GM19324 (cell line): ENCODE measurements around the gene HIPK3.

Experiments used
- ATAC-seq: cut with Tn5 transposase; IDR thresholded peaks from one replicate; pipeline ENCODE4 v1.9.1; 2021; ENCODE audit warnings: mild to moderate bottlenecking, moderate library complexity; ENCODE audit not compliant: unreplicated experiment, low FRiP score

Gene HIPK3

DNA sequence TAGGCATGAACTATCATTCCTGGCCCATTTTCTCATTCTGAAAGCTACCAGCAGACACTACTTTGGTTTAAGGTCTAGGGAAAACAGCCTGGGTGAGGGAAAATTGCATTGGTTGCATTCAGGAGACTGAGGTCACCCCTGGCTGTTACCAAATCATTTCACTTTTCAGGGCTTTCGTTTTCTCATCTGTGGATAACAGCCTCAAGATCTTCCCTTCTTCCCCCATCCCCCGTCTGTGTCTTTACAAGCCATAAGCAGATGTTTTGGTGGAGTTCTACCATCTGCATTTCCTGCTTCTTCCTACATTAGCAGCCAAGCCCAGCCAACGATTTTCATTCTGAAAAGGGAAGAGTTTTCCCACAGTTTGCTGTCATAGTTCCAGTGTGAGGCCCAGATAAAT, 130.4 kb downstream of the HIPK3 start:
- ATAC-seq, result no peak

DNA sequence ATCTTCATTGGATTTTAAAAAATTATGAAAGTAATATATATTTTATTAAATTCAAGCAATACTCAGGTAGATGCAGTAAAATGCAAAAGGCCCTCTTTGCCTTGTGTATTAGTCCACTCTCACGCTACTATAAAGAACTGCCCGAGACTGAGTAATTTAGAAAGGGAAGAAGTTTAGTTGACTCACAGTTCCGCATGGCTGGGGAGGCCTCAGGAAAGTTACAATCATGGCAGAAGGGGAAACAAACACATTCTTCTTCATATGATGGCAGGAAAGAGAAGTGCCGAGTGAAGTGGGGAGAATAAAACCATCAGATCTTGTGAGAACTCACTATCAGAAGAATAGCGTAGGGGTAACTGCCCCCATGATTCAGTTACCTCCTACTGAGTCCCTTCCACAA, 130.8 kb downstream of the HIPK3 start:
- ATAC-seq, result no peak

DNA sequence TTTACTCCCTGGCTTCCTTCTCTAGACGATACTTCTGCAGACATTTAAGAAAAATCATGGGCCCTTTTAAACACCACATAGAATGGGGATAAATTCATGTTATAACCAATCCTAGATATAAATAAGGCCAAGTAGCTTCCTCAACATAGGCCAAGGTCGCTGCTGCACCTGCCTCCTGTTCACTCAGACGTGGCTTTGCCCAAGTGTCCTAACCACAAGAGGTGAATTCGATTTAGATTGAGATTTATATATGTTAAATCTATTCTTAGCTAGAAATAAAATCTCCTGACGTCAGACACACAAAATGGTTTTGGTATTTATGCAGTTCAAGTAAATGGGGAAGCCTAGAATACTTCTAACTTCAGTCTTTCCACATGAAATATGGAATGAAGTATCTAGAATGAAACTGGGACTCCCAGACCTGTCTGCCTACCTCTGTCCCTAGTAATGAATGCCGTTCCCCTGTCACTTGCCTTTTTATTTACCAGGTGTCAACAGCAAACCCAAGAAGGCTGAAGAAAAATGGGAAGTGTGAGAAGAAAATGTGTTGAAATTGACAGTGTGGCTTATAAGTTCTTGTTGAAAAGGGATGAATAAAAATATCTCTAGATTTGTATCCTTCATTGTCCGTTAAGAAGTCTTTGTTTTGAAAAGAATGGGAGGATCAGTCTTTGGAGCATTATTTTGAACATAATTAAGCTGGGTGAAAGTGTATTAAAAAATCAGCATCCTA, 131.8 kb downstream of the HIPK3 start:
- no peak for ATAC-seq

DNA sequence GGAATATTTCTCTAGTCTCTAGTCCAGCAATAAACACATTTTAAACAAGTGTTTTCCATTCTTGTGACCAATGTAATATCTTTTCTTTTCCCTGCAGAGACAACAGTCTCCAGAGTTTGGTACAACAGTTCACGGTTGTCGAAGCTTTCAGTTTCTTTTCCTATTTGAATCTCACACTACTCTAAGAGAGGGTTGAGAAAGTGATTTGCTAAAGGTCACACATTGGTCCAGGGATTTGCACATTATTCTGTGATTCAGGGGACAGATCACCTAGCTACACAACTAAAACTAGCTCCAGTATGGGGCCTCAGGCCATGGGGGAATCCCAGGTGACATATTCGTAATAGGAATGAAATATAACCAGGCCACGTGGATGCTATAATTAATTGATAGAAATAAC, 132.5 kb downstream of the HIPK3 start:
- ATAC-seq, result peak; percentile 52

DNA sequence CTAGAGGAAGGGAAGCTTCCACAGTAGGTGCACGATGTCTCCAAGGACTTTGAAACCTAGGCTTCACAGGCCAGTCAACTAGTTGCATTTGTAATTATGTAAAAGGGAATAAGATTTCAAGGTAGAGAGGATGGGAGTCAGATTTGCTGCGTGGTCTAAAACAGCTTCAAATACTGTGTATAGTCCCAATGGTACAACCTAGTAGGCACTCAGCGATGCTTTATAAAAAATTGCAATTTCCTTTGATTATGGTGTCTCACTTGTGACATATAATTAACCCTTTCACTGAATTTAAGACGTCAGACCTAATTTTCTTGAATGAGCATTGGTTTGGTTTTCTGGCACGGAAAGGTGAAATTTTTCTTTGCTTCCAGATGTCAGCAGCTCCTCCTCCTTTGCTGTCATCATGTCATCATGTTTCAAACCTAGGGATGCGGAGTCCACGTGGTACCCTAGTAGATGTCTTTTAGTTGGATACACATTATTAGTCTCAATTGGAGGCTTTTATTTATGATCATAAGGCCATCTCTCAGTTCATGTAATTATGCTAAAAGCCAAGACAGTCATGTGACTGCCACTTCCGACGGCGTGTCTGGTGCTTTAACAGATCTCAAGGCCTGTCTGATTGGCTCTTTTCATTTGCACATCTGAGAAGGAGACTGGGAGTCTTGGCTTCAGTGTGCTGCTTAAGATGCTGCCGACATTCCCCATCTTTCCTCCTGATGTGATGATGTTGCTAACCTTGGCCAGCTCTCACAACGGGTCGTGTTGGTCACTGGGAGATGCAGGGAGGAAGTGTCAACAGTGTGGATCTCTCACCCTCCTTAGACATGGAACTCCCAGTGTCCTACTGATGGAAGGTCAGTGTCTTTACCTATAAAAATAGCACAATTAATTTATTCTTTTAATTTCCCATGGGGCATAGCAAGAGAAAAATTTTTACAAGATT, 134.0 kb downstream of the HIPK3 start:
- ATAC-seq, result no peak

DNA sequence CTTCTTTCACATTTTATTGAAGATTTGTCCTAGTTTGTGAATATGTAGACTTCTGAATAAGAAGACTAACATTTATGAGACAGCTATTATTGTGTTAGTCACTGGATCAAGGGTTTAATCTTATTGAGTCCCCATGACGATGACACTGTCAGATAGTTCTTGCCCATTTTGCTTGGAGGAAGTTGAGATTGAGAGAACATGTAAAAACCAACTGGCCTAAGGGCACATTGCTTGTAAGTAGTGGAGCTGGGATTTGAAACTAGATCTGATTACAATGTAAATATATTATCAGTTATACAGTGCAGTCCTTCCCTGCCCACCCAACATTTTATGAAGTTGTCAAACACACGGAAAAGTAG, 134.7 kb downstream of the HIPK3 start:
- ATAC-seq, result no peak

DNA sequence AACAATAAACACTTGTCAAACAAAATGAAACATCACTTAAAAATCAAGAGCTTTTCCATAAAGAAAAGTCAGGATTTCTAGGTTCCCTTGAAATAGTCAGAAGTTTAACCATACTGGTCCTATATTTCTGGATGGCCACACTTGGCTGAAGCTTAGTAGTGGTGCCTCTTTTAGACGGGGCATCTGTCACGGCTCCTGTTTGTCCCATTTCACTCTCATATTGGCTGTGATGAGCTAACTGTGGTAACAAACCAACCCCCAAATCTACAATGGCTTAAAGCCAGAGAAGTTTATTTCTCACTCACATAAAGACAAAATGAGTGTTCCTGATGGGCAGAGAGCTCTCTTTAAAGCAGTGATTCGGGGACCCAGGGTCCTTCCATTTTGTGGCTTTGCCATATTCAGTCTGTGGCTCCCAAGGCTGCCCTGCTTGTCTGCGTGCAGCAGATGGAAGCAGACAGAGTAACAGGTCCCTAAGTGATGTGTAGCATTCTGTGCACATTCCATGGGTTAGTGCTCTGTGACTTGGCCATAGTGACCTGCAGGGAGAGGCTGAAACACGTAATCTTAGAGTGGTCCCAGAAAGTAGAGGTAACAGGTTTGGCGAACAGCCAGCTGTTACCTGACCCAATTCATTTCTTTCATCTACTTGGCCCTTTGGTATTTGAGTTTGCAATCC, 137.4 kb downstream of the HIPK3 start:
- ATAC-seq, result no peak

DNA sequence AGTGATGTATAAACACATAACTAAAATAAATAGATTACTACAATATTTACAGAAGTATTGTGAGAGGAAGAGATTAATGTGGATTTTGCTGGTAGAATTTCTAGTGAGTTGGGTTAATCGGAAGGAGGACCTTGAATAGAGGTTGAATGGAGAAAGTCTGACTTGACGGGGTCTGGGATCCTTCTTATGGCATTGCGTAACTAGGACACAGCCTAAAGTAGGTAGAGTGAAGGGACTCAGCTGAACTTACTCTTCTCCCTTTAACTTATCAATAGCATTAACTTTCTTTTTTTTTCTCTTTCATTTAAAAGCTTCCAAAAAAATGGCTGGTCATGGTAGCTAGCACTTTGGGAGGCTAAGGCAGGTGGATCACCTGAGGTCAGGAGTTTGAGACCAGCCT, 139.2 kb downstream of the HIPK3 start:
- ATAC-seq, result no peak

DNA sequence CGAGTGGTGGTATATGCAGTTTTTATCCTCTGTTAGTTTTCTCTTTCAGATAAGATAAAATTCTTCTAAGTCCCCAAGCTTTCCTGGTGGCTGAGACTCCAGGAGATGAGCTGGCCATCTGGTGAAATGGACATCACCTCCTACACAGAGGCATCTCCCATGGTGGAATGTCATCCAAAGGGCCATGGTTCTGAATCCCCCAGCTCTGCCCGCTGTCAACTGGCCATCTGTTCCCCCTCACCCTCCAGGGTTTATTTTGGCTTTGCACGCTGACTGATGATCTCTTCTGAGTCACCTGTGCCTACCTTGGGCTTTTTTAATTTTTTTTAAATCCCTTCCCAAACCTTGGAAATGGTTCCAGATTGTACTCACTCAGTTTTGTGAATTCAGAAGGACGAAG, 142.2 kb downstream of the HIPK3 start:
- ATAC-seq, result no peak

DNA sequence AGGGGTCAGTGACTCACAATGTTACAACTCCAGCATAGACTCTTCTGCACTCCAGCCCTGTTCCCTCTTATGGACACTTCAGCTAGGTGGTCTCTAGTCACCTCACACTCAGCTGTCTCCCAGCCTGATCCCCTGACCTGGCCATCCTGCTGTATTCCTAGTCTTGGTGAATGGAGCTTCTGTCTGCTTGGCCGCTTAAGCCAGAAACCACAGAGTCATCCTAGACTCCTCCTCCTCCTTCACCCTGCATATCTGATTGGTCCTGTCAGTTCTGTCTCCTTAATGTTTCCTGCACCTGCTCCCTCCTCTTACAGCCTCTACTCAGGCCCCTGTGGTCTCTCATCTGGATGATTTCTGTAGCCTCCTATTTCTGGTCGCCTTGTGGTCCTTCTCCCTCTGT, 144.9 kb downstream of the HIPK3 start:
- no peak for ATAC-seq

DNA sequence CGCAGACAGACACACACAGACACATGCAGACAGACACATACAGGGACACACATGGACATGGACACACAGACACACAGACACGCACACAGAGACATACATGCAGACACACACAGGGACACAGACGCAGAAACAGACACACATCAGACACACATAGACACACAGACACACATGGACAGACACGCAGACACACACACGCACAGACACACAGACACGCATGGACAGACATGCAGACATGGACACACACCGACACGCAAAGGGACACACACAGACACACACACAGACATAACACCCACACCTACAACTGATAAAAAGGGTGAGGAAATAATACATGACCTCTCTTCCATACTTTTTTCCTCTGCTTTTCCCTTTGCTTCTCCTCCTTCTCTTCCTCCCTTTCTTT, 146.2 kb downstream of the HIPK3 start:
- no peak for ATAC-seq

DNA sequence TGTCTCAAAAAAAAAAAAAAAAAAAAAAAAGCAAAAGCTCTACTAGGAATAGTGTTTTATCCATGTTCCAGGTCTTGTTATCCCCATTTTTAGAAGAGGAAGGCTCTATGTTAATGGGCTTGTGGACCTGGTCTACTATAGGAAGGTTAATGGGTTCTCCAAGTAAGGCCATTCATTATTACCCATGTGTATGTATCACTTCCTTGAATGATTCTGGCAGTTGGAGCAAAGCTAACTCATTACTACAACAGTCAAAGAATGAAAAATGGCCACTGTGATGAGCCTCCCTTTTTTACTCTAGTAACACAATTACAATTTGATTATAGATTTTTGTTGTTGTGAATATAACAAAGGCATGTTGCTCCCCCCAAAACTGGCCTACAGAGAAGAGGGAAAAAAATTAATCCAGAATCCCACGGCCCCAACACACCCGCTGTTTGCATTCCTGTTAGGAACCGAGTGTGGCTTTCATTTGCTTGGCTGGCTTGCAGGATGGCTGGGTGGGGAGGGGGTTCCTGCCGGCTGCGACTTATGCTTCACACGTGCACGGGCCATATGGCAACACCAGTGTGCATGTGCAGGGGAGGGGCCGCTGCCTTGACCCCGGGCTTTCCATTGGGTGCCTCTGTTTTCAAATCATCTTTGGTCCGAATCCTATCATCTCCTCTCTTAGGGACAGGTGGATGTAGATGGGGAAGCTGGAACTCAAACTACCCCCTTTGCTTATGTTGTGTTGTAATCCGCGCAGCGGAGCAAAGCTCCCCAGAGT, 148.8 kb downstream of the HIPK3 start:
- no peak for ATAC-seq
